GM19463 (cell line): ENCODE measurements around the gene BCAT1.
"Not testable (repeated sequence)": the region's sequence is repeated elsewhere in the genome, so short reads cannot be mapped to it uniquely, and the experiment has no call there.

Source experiments
- ATAC-seq: cut with Tn5 transposase; IDR thresholded peaks from one replicate; pipeline ENCODE4 v1.9.1; 2021; ENCODE audit warnings: mild to moderate bottlenecking, moderate library complexity; ENCODE audit not compliant: unreplicated experiment

BCAT1 gene

GRCh38 chr12:24928533-24929306, 20.2 kb downstream of the BCAT1 start:
- ATAC-seq = not testable (repeated sequence)

- ATAC-seq = no peak
Measured at GRCh38 chr12:24928131-24928530, 20.8 kb downstream of the BCAT1 start.

- ATAC-seq = not testable (repeated sequence)
Measured at GRCh38 chr12:24926080-24926479, 22.8 kb downstream of the BCAT1 start.

GRCh38 chr12:24922090-24922489, 26.8 kb downstream of the BCAT1 start:
- no peak for ATAC-seq

GRCh38 chr12:24921251-24922038, 27.5 kb downstream of the BCAT1 start:
- ATAC-seq = no peak

GRCh38 chr12:24920141-24920540, 28.8 kb downstream of the BCAT1 start:
- no peak for ATAC-seq

GRCh38 chr12:24919346-24920001, 29.4 kb downstream of the BCAT1 start:
- ATAC-seq = no peak

- no peak for ATAC-seq
Measured at GRCh38 chr12:24918596-24918995, 30.3 kb downstream of the BCAT1 start.

GRCh38 chr12:24915501-24915900, 33.4 kb downstream of the BCAT1 start:
- ATAC-seq = no peak

- ATAC-seq = no peak
Measured at GRCh38 chr12:24913953-24914352, 34.9 kb downstream of the BCAT1 start.

- ATAC-seq = no peak
Measured at GRCh38 chr12:24913130-24913529, 35.8 kb downstream of the BCAT1 start.

- no peak for ATAC-seq
Measured at GRCh38 chr12:24911271-24911791, 37.6 kb downstream of the BCAT1 start.

GRCh38 chr12:24910192-24910591, 38.7 kb downstream of the BCAT1 start:
- ATAC-seq = not testable (repeated sequence)

- ATAC-seq = no peak
Measured at GRCh38 chr12:24909667-24910066, 39.2 kb downstream of the BCAT1 start.

- no peak for ATAC-seq
Measured at GRCh38 chr12:24907464-24907863, 41.4 kb downstream of the BCAT1 start.

- no peak for ATAC-seq
Measured at GRCh38 chr12:24906141-24906540, 42.8 kb downstream of the BCAT1 start.

GRCh38 chr12:24905431-24905830, 43.5 kb downstream of the BCAT1 start:
- ATAC-seq = no peak

- ATAC-seq = no peak
Measured at GRCh38 chr12:24904871-24905270, 44.0 kb downstream of the BCAT1 start.

- ATAC-seq = no peak
Measured at GRCh38 chr12:24903329-24904088, 45.4 kb downstream of the BCAT1 start.

GRCh38 chr12:24902511-24903328, 46.2 kb downstream of the BCAT1 start:
- ATAC-seq = peak; percentile 51
